Uterus (tissue), 4 donors: ENCODE data around the gene NDUFB8. TPM values are rescaled to one million over a fixed set of nuclear protein-coding genes. Genes with fewer than 3 reads are reported as not detected.

ENCODE experiments used
- DNase-seq, 2 donors: peaks; one replicate each; pipeline ENCODE4 v3.0.0-alpha.2; 2019 to 2020
- H3K27ac ChIP-seq, 2 donors: fragments of 200-600 bp; sonication (generic); 1 replicate in 1 of 2; 2 replicates in 1 of 2; pipeline ENCODE4 v1.5.1; 2016 to 2018
- H3K27me3 ChIP-seq, 2 donors: fragments of 200-600 bp; sonication (generic); one replicate each; pipeline ENCODE4 v1.5.1; 2018 to 2019; ENCODE audit warnings: control low read depth in 1 of 2
- H3K36me3 ChIP-seq, 2 donors: fragments of 200-600 bp; sonication (generic); one replicate each; pipeline ENCODE4 v1.5.1; 2019; ENCODE audit warnings: control low read depth in 1 of 2
- H3K4me1 ChIP-seq, 2 donors: fragments of 200-600 bp; sonication (generic); one replicate each; pipeline ENCODE4 v1.5.1; 2018 to 2019; ENCODE audit warnings: control low read depth in 1 of 2
- H3K4me3 ChIP-seq, 2 donors: fragments of 200-600 bp; sonication (generic); 1 replicate in 1 of 2; 2 replicates in 1 of 2; pipeline ENCODE4 v1.5.1; 2018 to 2019; ENCODE audit warnings: mild to moderate bottlenecking in 1 of 2
- H3K9me3 ChIP-seq, 2 donors: fragments of 200-600 bp; sonication (generic); one replicate each; pipeline ENCODE4 v1.5.1; 2019; ENCODE audit warnings: control low read depth in 1 of 2
- POLR2A ChIP-seq, 2 donors: fragments of 450-650 bp; IDR thresholded peaks; one replicate each; pipeline ENCODE4 v1.6.1; 2016; ENCODE audit warnings: antibody characterized with exemption in 2 of 2, mild to moderate bottlenecking in 1 of 2, moderate library complexity in 1 of 2
- intact Hi-C: fragments of 100-400 bp; cut with DNase I; formaldehyde crosslinking; loops from one replicate; pipeline ENCODE4 v1.15.1; 2023; ENCODE audit warnings: low total_unique reads
- total RNA-seq, 4 donors: library from RNA; depleted of rRNA in 3 of 4; stranded (reverse); fragments of >200 nt in 3 of 4; gene quantifications; one replicate each; pipeline versions ENCODE4 v1.1.0 to v1.2.4, GENCODE V29; 2014 to 2023
- TF ChIP-seq, protein P1 (sequence below), 4 experiments: fragments of 200-600 bp in 2 of 4; fragments of 450-650 bp in 2 of 4; sonication (generic) in 2 of 4; IDR thresholded peaks; one replicate each; pipeline ENCODE4 v1.5.1; 2016 to 2019; ENCODE audit warnings: antibody characterized with exemption in 4 of 4, mild to moderate bottlenecking in 2 of 4, moderate library complexity in 1 of 4
- donor health status: DM: yes; HTN: yes; CAD: no.

Gene NDUFB8
- total RNA-seq, 4 donors from 2014 or later: 78.3 to 134 (median 111) TPM

DNA sequence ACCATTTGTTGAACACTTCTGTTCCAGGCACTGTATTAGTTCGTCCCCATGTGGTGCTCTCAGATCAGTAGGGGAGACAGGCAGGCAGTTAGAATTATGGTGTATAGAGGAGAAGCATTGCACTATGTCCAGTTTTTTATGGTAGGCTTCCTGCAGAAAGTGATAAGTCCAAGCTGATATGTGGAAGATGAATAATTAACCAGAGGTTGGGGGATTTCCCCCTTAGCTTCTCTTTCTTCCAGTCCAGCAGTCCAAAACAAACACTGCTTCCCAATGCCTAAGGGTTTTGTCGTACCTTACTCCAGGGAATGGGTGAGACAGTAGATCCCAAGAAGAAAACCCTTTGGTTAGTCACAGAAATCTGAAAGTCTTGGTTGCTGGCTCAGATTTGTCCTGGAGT, 25.2 kb upstream of the NDUFB8 start:
- no peak overlapping the region for H3K4me3 ChIP-seq
- H3K9me3 ChIP-seq: no peaks in the 10 kb centered on the region
- H3K27me3 ChIP-seq: no peaks in the 10 kb centered on the region
- no peak for DNase-seq
- H3K36me3 ChIP-seq: no peaks in the 10 kb centered on the region
- intact Hi-C loops: no loop called here
- no peak for TF ChIP-seq POLR2A (IDR thresholded peaks at IDR 0.05)
- TF ChIP-seq, protein P1, sequence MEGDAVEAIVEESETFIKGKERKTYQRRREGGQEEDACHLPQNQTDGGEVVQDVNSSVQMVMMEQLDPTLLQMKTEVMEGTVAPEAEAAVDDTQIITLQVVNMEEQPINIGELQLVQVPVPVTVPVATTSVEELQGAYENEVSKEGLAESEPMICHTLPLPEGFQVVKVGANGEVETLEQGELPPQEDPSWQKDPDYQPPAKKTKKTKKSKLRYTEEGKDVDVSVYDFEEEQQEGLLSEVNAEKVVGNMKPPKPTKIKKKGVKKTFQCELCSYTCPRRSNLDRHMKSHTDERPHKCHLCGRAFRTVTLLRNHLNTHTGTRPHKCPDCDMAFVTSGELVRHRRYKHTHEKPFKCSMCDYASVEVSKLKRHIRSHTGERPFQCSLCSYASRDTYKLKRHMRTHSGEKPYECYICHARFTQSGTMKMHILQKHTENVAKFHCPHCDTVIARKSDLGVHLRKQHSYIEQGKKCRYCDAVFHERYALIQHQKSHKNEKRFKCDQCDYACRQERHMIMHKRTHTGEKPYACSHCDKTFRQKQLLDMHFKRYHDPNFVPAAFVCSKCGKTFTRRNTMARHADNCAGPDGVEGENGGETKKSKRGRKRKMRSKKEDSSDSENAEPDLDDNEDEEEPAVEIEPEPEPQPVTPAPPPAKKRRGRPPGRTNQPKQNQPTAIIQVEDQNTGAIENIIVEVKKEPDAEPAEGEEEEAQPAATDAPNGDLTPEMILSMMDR (IDR thresholded peaks at IDR 0.05): no peak
- H3K4me1 ChIP-seq: no peaks in the 10 kb centered on the region
- no peak overlapping the region for H3K27ac ChIP-seq

DNA sequence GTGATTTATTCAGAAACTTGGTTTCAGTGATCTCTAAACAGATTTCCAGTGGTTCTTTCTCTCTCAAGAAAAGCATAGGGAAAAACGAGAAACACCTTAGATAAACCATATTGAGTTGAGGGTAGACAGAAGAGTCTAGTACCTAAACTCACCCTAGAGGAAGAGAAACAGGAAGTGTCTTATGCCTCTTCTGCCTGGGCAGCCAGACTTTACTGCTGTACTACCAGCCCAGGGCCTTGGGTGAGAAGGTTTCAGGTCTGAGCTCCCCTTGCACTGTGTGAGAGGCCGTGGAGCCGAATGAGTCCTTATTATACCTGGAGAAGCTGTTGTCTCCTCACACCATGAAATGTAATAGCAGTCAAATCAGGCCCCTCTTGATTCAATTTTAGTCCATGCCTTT, 24.3 kb upstream of the NDUFB8 start:
- Histone ChIP-seq H3K4me1 (no peaks in the 10 kb centered on the region), H3K36me3 (no peaks in the 10 kb centered on the region), H3K4me3 (no peak overlapping the region), H3K27me3 (no peaks in the 10 kb centered on the region), H3K27ac (no peak overlapping the region), H3K9me3 (no peaks in the 10 kb centered on the region)
- TF ChIP-seq, protein P1 (IDR thresholded peaks at IDR 0.05): no peak
- TF ChIP-seq POLR2A (IDR thresholded peaks at IDR 0.05): no peak
- intact Hi-C loops: no loop called here
- DNase-seq: no peak

DNA sequence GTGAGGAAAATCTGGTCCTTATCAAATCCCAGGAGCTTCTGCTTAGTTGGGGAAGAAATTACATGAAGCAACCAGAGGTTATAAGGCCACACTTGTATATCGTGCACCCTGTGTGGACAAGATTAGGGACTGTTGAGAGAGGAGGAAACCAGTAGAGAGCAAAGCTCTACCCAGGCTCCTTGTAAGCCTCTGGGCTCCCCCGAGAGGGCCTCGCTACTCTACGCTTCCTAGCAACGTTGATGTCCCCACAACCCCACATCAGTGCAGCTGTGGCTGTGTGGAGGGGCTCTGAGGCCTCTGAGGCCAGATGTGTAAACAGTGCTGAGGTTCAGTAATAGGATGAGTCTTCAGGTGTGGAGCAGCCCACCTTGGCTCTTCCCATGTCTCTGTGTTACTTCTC, 22.1 kb upstream of the NDUFB8 start:
- no peak overlapping the region for H3K27ac ChIP-seq
- TF ChIP-seq POLR2A (IDR thresholded peaks at IDR 0.05): no peak
- TF ChIP-seq, protein P1 (IDR thresholded peaks at IDR 0.05): no peak
- no peaks in the 10 kb centered on the region for H3K9me3 ChIP-seq
- H3K36me3 ChIP-seq: no peaks in the 10 kb centered on the region
- no peak overlapping the region for H3K4me3 ChIP-seq
- H3K4me1 ChIP-seq: no peaks in the 10 kb centered on the region
- no peak for DNase-seq
- intact Hi-C loops: no loop called here
- no peaks in the 10 kb centered on the region for H3K27me3 ChIP-seq

DNA sequence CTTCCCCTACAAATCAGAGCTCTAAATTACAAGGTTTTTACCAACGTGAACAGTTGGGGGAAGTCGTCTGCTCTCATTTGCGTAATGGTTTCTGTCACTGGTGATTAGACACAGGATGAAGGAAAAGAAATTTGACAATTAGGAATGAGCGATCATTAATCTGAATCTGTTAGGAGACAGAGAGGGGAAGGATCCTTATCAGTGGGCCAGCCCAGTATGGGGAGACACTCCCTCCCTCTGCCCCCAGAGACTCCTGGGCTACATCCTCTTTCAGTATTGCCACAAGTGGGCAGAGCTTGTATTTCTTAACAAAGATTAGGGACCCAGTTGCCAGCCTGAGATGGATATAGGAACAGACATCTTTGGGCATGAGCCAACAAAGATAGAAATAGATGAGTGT, 21.5 kb upstream of the NDUFB8 start:
- H3K36me3 ChIP-seq: no peaks in the 10 kb centered on the region
- no peaks in the 10 kb centered on the region for H3K9me3 ChIP-seq
- no peaks in the 10 kb centered on the region for H3K4me1 ChIP-seq
- no peaks in the 10 kb centered on the region for H3K27me3 ChIP-seq
- DNase-seq: no peak
- H3K27ac ChIP-seq: no peak overlapping the region
- H3K4me3 ChIP-seq: no peak overlapping the region
- no peak for TF ChIP-seq POLR2A (IDR thresholded peaks at IDR 0.05)
- intact Hi-C loops: no loop called here

DNA sequence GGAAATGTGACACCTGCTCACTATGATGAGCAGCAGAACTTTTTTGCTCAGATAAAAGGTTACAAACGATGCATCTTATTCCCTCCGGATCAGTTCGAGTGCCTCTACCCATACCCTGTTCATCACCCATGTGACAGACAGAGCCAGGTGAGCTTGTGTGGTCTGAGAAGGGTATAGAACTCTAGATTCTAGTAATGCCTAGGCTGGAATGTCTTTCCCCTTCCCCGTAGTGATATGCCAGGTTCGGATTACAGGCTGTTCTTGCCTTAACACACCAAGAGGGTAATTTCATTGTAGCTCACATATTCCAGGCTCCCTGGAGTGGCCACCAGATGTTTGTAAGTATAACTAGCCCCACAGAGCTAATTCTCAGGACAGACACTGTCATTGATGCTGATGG, 15.3 kb upstream of the NDUFB8 start:
- Histone ChIP-seq H3K4me3 (no peak overlapping the region), H3K36me3 (no peaks in the 10 kb centered on the region), H3K4me1 (no peaks in the 10 kb centered on the region), H3K27ac (no peak overlapping the region), H3K27me3 (no peaks in the 10 kb centered on the region), H3K9me3 (no peaks in the 10 kb centered on the region)
- DNase-seq: no peak
- TF ChIP-seq POLR2A (IDR thresholded peaks at IDR 0.05): no peak
- TF ChIP-seq, protein P1 (IDR thresholded peaks at IDR 0.05): no peak
- intact Hi-C loops: no loop called here

DNA sequence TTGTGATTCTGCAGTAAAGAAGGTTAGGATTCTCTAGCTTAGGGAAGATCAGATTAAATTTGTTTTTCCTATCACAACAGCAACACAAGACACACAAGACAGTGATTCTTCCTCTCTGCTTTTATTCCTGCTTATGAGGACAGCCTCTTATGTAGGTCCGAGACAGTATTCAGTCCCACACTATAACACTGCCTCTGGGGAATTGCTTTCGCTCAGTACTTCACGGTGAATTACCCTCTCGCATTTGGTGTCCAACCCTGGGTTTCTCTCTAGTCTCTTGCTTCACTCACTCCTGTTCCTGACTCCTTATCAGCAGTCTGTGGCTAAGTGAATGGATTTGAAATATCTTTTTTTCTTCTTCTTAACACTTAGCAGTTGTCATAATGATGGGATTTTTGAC, 7.8 kb upstream of the NDUFB8 start:
- Histone ChIP-seq H3K36me3 (no peaks in the 10 kb centered on the region), H3K4me1 (peaks cover 0 to 13% of the 10 kb centered on the region in 2 donors), H3K27ac (no peak overlapping the region), H3K4me3 (no peak overlapping the region), H3K27me3 (no peaks in the 10 kb centered on the region), H3K9me3 (no peaks in the 10 kb centered on the region)
- DNase-seq: no peak
- intact Hi-C loops: no loop called here
- TF ChIP-seq POLR2A (IDR thresholded peaks at IDR 0.05): no peak
- TF ChIP-seq, protein P1 (IDR thresholded peaks at IDR 0.05): no peak
